ENCODE results near the gene TLL2. TPM values are rescaled to one million over a fixed set of nuclear protein-coding genes. Genes with fewer than 3 reads are reported as not detected.

Gene TLL2
- total and polyA plus RNA-seq, 3 donors from 2014 or later, result 0.39 to 0.68 (median 0.67) TPM

- Histone ChIP-seq H3K4me3 (no peak overlapping the region), H3K27me3 (no peaks in the 10 kb centered on the region), H3K36me3 (ENCODE audit: low read depth, missing control alignments) (no peaks in the 10 kb centered on the region), H3K9me3 (no peaks in the 10 kb centered on the region), H3K4me1 (no peaks in the 10 kb centered on the region), H3K27ac (no peak overlapping the region)
- no peak for DNase-seq
- intact Hi-C loops (cut with DNase I; ENCODE audit: low total_unique reads), result no loop called here
- TF ChIP-seq CTCF (IDR thresholded peaks at IDR 0.05) (no peak), POLR2A (IDR thresholded peaks at IDR 0.05) (no peak)
- WGBS, 2 donors, result 80 to 81% methylated on average over 4 of the region's 4 CpGs
These were observed 187.9 kb downstream of the TLL2 start for GRCh38 chr10:96325719-96326373.

GRCh38 chr10:96324447-96324846 is 189.3 kb downstream of the TLL2 start:
- no peaks in the 10 kb centered on the region for H3K27me3 ChIP-seq
- intact Hi-C loops (cut with DNase I; ENCODE audit: low total_unique reads), result no loop called here
- DNase-seq, result no peak
- no peak for TF ChIP-seq POLR2A (IDR thresholded peaks at IDR 0.05)
- no peak for TF ChIP-seq CTCF (IDR thresholded peaks at IDR 0.05)
- no peak overlapping the region for H3K27ac ChIP-seq
- 67 to 85% methylated on average over 2 of the region's 2 CpGs for WGBS, 2 donors
- H3K4me3 ChIP-seq, result no peak overlapping the region
- no peaks in the 10 kb centered on the region for H3K36me3 ChIP-seq (ENCODE audit: low read depth, missing control alignments)
- no peaks in the 10 kb centered on the region for H3K9me3 ChIP-seq
- H3K4me1 ChIP-seq, result no peaks in the 10 kb centered on the region

GRCh38 chr10:96322275-96322674 is 191.5 kb downstream of the TLL2 start:
- no peaks in the 10 kb centered on the region for H3K27me3 ChIP-seq
- intact Hi-C loops (cut with DNase I; ENCODE audit: low total_unique reads), result no loop called here
- WGBS, 2 donors, result 90% methylated on average over 1 of the region's 1 CpG

GRCh38 chr10:96321822-96322221 is 191.9 kb downstream of the TLL2 start:
- no peaks in the 10 kb centered on the region for H3K9me3 ChIP-seq
- H3K4me1 ChIP-seq, result no peaks in the 10 kb centered on the region
- TF ChIP-seq CTCF (IDR thresholded peaks at IDR 0.05) (no peak), POLR2A (IDR thresholded peaks at IDR 0.05) (no peak)
- H3K27ac ChIP-seq, result no peak overlapping the region
- H3K4me3 ChIP-seq, result no peak overlapping the region
- intact Hi-C loops (cut with DNase I; ENCODE audit: low total_unique reads), result no loop called here
- DNase-seq, result no peak
- WGBS, 2 donors, result 63 to 66% methylated on average over 5 of the region's 5 CpGs
- no peaks in the 10 kb centered on the region for H3K27me3 ChIP-seq
- H3K36me3 ChIP-seq (ENCODE audit: low read depth, missing control alignments), result no peaks in the 10 kb centered on the region

More at GRCh38 chr10:96322275-96322674, 191.5 kb downstream of the TLL2 start:
- TF ChIP-seq POLR2A (IDR thresholded peaks at IDR 0.05), result no peak
- TF ChIP-seq CTCF (IDR thresholded peaks at IDR 0.05), result no peak
- H3K9me3 ChIP-seq, result no peaks in the 10 kb centered on the region
- no peaks in the 10 kb centered on the region for H3K36me3 ChIP-seq (ENCODE audit: low read depth, missing control alignments)
- no peaks in the 10 kb centered on the region for H3K4me1 ChIP-seq
- H3K27ac ChIP-seq, result no peak overlapping the region
- no peak overlapping the region for H3K4me3 ChIP-seq
- no peak for DNase-seq
